ENCODE results near the gene SIN3B.

SIN3B gene

GRCh38 chr19:16917401-16917800 is 88.2 kb downstream of the SIN3B start:
- no peak for DNase-seq

- no peak for DNase-seq
Observed at GRCh38 chr19:16919496-16919895, 90.3 kb downstream of the SIN3B start.

GRCh38 chr19:16920816-16921529 is 91.8 kb downstream of the SIN3B start:
- DNase-seq, result peak; percentile 88

- DNase-seq, result no peak
Observed at GRCh38 chr19:16921766-16922591, 92.8 kb downstream of the SIN3B start.

GRCh38 chr19:16922592-16922934 is 93.4 kb downstream of the SIN3B start:
- DNase-seq, result no peak

GRCh38 chr19:16922949-16923348 is 93.8 kb downstream of the SIN3B start:
- no peak for DNase-seq

GRCh38 chr19:16927883-16928282 is 98.7 kb downstream of the SIN3B start:
- DNase-seq, result no peak

GRCh38 chr19:16928351-16928750 is 99.2 kb downstream of the SIN3B start:
- no peak for DNase-seq

- no peak for DNase-seq
Observed at GRCh38 chr19:16928916-16929315, 99.7 kb downstream of the SIN3B start.

Data from fibroblast of skin of right biceps (primary cell).